ENCODE measurements around the gene MAGI2. TPM values are rescaled to one million over a fixed set of nuclear protein-coding genes. Genes with fewer than 3 reads are reported as not detected.
"Not testable (repeated sequence)": the region's sequence is repeated elsewhere in the genome, so short reads cannot be mapped to it uniquely, and the experiment has no call there.

Gene MAGI2
- total and polyA plus RNA-seq, 2 of the 13 experiments (the other 11 are each of a cell fraction or from before 2014, with no cell fraction given): 1.5 to 3.8 TPM

DNA sequence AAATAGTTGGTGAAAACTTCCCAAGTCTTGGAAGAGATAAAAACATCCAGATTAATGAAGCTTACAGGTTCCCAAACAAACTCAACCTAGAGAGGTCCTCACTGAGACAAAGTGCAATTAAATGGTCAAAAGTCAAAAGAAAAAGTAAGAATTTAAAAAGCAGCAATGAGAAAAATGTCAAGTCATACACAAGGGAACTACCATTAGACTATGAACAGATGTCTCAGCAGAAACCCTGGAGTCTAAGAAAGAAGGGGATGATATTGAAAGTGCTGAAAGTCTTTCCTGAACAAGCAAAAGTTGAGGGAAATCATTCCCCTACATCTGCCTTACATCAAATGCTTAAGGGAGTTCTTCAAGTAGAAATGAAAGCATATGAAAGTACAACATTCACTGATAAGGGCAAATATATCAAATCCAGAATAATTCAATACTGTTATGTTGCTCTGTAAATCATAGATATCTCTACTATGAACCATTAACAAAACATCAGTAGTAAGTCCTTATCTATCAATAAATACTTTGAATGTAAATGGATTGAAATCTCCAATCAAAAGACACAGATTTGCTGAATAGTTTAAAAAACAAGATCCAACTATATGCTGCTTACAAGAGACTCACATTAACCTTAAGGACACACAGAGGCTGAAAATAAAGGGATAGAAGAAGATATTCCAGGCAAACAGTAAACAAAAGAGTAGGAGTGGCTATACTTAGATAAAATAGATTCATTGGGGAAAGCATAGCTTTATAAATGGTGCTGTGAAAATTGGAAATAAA is 1205.4 kb downstream of the MAGI2 start (continued):
- TF ChIP-seq, protein P1, sequence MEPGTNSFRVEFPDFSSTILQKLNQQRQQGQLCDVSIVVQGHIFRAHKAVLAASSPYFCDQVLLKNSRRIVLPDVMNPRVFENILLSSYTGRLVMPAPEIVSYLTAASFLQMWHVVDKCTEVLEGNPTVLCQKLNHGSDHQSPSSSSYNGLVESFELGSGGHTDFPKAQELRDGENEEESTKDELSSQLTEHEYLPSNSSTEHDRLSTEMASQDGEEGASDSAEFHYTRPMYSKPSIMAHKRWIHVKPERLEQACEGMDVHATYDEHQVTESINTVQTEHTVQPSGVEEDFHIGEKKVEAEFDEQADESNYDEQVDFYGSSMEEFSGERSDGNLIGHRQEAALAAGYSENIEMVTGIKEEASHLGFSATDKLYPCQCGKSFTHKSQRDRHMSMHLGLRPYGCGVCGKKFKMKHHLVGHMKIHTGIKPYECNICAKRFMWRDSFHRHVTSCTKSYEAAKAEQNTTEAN (CRISPR knock-in tag; conservative IDR thresholded peaks at IDR 0.05): no peak
- TF ChIP-seq TBL1XR1 (IDR thresholded peaks at IDR 0.05; ENCODE audit: borderline replicate concordance, low read length, partially characterized antibody) (no peak), ZMYM4 (CRISPR knock-in tag; IDR thresholded peaks at IDR 0.05) (no peak), NCOA1 (CRISPR knock-in tag; IDR thresholded peaks at IDR 0.05) (no peak), ZNF510 (CRISPR knock-in tag; IDR thresholded peaks at IDR 0.05; ENCODE audit: low read depth) (no peak), ZNF138 (CRISPR knock-in tag; IDR thresholded peaks at IDR 0.05; ENCODE audit: low read depth) (no peak)
- TF ChIP-seq, protein P2, sequence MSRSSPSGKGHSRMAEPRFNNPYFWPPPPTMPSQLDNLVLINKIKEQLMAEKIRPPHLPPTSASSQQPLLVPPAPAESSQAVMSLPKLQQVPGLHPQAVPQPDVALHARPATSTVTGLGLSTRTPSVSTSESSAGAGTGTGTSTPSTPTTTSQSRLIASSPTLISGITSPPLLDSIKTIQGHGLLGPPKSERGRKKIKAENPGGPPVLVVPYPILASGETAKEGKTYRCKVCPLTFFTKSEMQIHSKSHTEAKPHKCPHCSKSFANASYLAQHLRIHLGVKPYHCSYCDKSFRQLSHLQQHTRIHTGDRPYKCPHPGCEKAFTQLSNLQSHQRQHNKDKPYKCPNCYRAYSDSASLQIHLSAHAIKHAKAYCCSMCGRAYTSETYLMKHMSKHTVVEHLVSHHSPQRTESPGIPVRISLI (CRISPR knock-in tag; IDR thresholded peaks at IDR 0.05; ENCODE audit: borderline replicate concordance): no peak

DNA sequence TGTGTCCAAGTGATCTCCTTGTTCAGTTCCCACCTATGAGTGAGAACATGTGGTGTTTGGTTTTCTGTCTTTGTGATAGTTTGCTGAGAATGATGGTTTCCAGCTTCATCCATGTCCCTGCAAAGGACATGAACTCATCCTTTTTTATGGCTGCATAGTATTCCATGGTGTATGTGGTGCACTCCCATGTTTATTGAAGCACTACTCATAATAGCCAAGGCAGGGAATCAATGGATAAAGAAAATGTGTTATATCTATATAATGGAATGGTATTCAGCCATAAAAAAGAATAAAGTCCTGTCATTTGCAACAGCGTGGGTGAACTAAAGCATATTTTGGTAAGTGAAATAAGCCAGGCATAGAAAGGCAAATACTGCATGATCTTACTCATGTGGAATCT is 1213.3 kb downstream of the MAGI2 start:
- H3K36me3 ChIP-seq (replicated peaks in 1 of 2; ENCODE audit: control insufficient read depth in 1 of 2, insufficient read depth in 2 of 2, low read length in 2 of 2); DNase-seq (ENCODE audit: low spot score); in situ Hi-C loops (cut with HindIII; ENCODE audit: extremely low pct_ligation_motif_present, low pct_unique_long_range_greater_than_20kb); H3K4me2 ChIP-seq (ENCODE audit: low read depth, low read length); POLR2A ChIA-PET; H3K4me3 ChIP-seq (replicated peaks in 1 of 3; ENCODE audit: insufficient read depth in 1 of 3, low read depth in 2 of 3, low read length in 3 of 3); H3K79me2 ChIP-seq (ENCODE audit: insufficient read depth, low read length); H4K20me1 ChIP-seq (ENCODE audit: insufficient read depth, low read length); FAIRE-seq; H3K9ac ChIP-seq (ENCODE audit: insufficient read depth, low read depth, low read length); CTCF ChIA-PET (ENCODE audit: low intra/inter-chr PET ratio, low total read pairs); H3K27me3 ChIP-seq (ENCODE audit: control insufficient read depth in 1 of 2, insufficient read depth in 2 of 2, low read length in 2 of 2); intact Hi-C loops (cut with micrococcal nuclease; ENCODE audit: unreplicated experiment); BruUV-seq (replicated peaks); ATAC-seq; H3K27ac ChIP-seq (ENCODE audit: extremely low read length, insufficient read depth, low read length); H2AFZ ChIP-seq (ENCODE audit: low read length); H3K9me3 ChIP-seq (ENCODE audit: low read length); H3K4me1 ChIP-seq (ENCODE audit: insufficient read depth, low read length): not testable (repeated sequence)
- 27% methylated on average over 1 of the region's 1 CpG for WGBS (ENCODE audit: low lambda C conversion rate)
